ENCODE measurements around the gene EXD3. TPM values are rescaled to one million over a fixed set of nuclear protein-coding genes. Genes with fewer than 3 reads are reported as not detected.
"Not testable (repeated sequence)": the region's sequence is repeated elsewhere in the genome, so short reads cannot be mapped to it uniquely, and the experiment has no call there.

The EXD3 gene
- total RNA-seq, 1 donor from 2014 or later: 8.7 TPM

DNA sequence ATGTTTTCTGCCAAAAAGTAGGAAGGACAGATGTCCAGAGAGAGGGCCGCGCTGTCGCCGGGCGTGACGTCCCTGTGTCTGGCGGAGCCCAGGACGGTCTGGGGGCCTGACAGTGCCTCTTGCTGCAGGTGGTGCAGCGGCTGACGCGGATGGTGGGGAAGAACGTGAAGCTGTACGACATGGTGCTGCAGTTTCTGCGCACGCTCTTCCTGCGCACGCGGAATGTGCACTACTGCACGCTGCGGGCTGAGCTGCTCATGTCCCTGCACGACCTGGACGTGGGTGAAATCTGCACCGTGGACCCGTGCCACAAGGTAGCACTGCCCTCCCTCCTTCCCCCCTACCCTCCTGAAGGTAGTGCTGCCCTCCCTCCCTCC lies 160.1 kb downstream of the EXD3 start:
- intact Hi-C loops (cut with micrococcal nuclease): no loop called here

DNA sequence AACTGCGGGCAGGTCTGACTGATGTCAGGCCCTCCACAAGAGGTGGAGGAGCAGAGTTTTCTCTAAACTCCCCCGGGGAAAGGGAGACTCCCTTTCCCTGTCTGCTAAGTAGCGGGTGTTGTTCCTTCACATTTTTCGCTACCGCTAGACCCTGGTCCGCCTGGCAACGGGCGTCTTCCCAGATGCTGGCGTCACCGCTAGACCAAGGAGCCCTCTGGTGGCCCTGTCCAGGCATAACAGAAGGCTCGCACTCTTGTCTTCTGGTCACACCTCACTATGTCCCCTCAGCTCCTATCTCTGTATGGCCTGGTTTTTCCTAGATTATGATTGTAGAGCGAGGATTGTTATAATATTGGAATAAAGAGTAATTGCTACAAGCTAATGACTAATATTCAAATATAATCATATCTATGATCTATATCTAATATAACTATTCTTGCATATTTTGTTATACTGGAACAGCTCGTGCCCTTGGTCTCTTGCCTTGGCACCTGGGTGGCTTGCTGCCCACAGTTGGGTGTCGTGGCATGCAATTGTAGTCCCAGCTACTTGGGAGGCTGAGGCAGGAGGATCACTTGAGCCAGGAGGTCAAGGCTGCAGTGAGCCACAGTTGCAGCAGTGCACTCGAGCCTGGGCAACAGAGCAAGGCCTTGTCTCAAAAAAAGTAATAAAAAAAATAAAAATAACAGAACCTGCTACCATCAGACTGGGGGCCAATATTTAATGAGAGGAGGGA lies 160.6 kb downstream of the EXD3 start:
- intact Hi-C loops (cut with micrococcal nuclease): not testable (repeated sequence)

Other genes starting within 250 kb of the EXD3 start
- gene ANAPC2, start 234.6 kb downstream of the EXD3 start, total RNA-seq: 77.0 and 77.9 TPM in 2 replicates
- 88.4 and 88.8 TPM in 2 replicates for gene SSNA1, start 234.5 kb downstream of the EXD3 start, total RNA-seq
- 9.5 and 9.9 TPM in 2 replicates for gene TPRN, start 222.4 kb downstream of the EXD3 start, total RNA-seq
- gene TMEM203, start 217.5 kb downstream of the EXD3 start, total RNA-seq: 29.4 and 30.7 TPM in 2 replicates
- 40.9 and 45.3 TPM in 2 replicates for gene NDOR1, start 217.5 kb downstream of the EXD3 start, total RNA-seq
- 4.3 and 5.0 TPM in 2 replicates for gene RNF208, start 200.9 kb downstream of the EXD3 start, total RNA-seq
- 0.27 TPM in 2 replicates for gene CYSRT1, start 198.0 kb downstream of the EXD3 start, total RNA-seq
- not detected in 2 replicates for gene RNF224, start 195.7 kb downstream of the EXD3 start, total RNA-seq
- not detected in 2 replicates for gene SLC34A3, start 192.3 kb downstream of the EXD3 start, total RNA-seq
- 275 and 280 TPM in 2 replicates for gene TUBB4B, start 181.9 kb downstream of the EXD3 start, total RNA-seq
- 0.27 TPM in 1 of 2 replicates, not detected in the other for gene STPG3, start 171.9 kb downstream of the EXD3 start, total RNA-seq
- 64.6 and 66.9 TPM in 2 replicates for gene NELFB, start 167.8 kb downstream of the EXD3 start, total RNA-seq
- 16.8 and 16.9 TPM in 2 replicates for gene TOR4A, start 145.4 kb downstream of the EXD3 start, total RNA-seq
- gene NRARP, start 120.9 kb downstream of the EXD3 start, total RNA-seq: 1.5 and 1.8 TPM in 2 replicates
- gene NOXA1, start 231 bp upstream of the EXD3 start, total RNA-seq: 0.44 and 0.80 TPM in 2 replicates
- gene ENTPD8, start 18.2 kb upstream of the EXD3 start, total RNA-seq: 0.07 TPM in 1 of 2 replicates, not detected in the other
- 30.5 and 33.1 TPM in 2 replicates for gene NSMF, start 36.2 kb upstream of the EXD3 start, total RNA-seq
- gene PNPLA7, start 127.2 kb upstream of the EXD3 start, total RNA-seq: 3.1 and 3.5 TPM in 2 replicates
- gene MRPL41, start 128.7 kb upstream of the EXD3 start, total RNA-seq: 45.8 and 53.8 TPM in 2 replicates
- gene DPH7, start 155.8 kb upstream of the EXD3 start, total RNA-seq: 39.7 and 43.6 TPM in 2 replicates
- gene ZMYND19, start 167.3 kb upstream of the EXD3 start, total RNA-seq: 37.1 and 38.6 TPM in 2 replicates
- 109 and 113 TPM in 2 replicates for gene ARRDC1, start 182.5 kb upstream of the EXD3 start, total RNA-seq
- 101 and 110 TPM in 2 replicates for gene EHMT1, start 195.8 kb upstream of the EXD3 start, total RNA-seq

Data from T-helper 1 cell treated with Interleukin-12 subunit alpha and Interleukin-12 subunit beta and Interleukin-4 antibody, amounts not matched to agents 30 ng/mL and 1 ng/mL, for 36 hours (primary cell).